Muscle layer of colon (tissue), 2 donors: ENCODE results near the gene TAMALIN.

Experiments
- H3K27ac ChIP-seq: one replicate; pipeline ENCODE4 v1.7.0; 2013; ENCODE audit warnings: low read depth, mild to moderate bottlenecking, low read length, moderate library complexity
- H3K27me3 ChIP-seq, 2 donors: one replicate each; pipeline ENCODE4 v1.7.0; 2013; ENCODE audit warnings: low read length in 2 of 2, mild to moderate bottlenecking in 2 of 2; ENCODE audit not compliant: insufficient read depth in 2 of 2, control insufficient read depth in 1 of 2
- H3K36me3 ChIP-seq: one replicate; pipeline ENCODE4 v1.7.0; 2013; ENCODE audit warnings: mild to moderate bottlenecking, low read length; ENCODE audit not compliant: insufficient read depth
- H3K4me1 ChIP-seq: one replicate; pipeline ENCODE4 v1.7.0; 2013; ENCODE audit warnings: mild to moderate bottlenecking, low read length; ENCODE audit not compliant: insufficient read depth
- H3K4me3 ChIP-seq, 2 donors: one replicate each; pipeline ENCODE4 v1.7.0; 2013; ENCODE audit warnings: low read length in 2 of 2, low read depth in 1 of 2, mild to moderate bottlenecking in 1 of 2, moderate library complexity in 1 of 2
- H3K9ac ChIP-seq: one replicate; pipeline ENCODE4 v1.7.0; 2013; ENCODE audit warnings: low read length
- H3K9me3 ChIP-seq: one replicate; pipeline ENCODE4 v1.7.0; 2013; ENCODE audit warnings: mild to moderate bottlenecking, low read length
- donor health status: abdominal sarcoma.
- donor health status: Adenocarcinoma of cecum.

TAMALIN gene

GRCh38 chr12:52006726-52007157 is at the start of gene TAMALIN:
Gene TAMALIN (plus strand): TSS chr12:52006946. CDS start chr12:52007020, 74 bp downstream.
- peaks cover 0 to 36% of the 10 kb centered on the region in 2 donors for H3K27me3 ChIP-seq
- H3K9me3 ChIP-seq, result no peaks in the 10 kb centered on the region
- peaks cover 34% of the 10 kb centered on the region for H3K4me1 ChIP-seq
- peak within 1 kb of the TSS; percentile 39 for H3K9ac ChIP-seq
- no peaks in the 10 kb centered on the region for H3K36me3 ChIP-seq
- H3K27ac ChIP-seq, result peak within 1 kb of the TSS; percentile 29
- peak within 1 kb of the TSS; percentile 45 to 58 for H3K4me3 ChIP-seq

GRCh38 chr12:51958542-51958941 is 48.2 kb upstream of the TAMALIN start:
- no peak overlapping the region for H3K4me3 ChIP-seq
- peaks cover 34% of the 10 kb centered on the region for H3K4me1 ChIP-seq
- H3K27me3 ChIP-seq, result no peaks in the 10 kb centered on the region
- H3K9me3 ChIP-seq, result no peaks in the 10 kb centered on the region
- no peak overlapping the region for H3K9ac ChIP-seq
- H3K27ac ChIP-seq, result no peak overlapping the region
- no peaks in the 10 kb centered on the region for H3K36me3 ChIP-seq

- H3K36me3 ChIP-seq, result no peaks in the 10 kb centered on the region
- H3K9ac ChIP-seq, result no peak overlapping the region
- no peak overlapping the region for H3K4me3 ChIP-seq
- no peak overlapping the region for H3K27ac ChIP-seq
- no peaks in the 10 kb centered on the region for H3K9me3 ChIP-seq
- peaks cover 27% of the 10 kb centered on the region for H3K4me1 ChIP-seq
- no peaks in the 10 kb centered on the region for H3K27me3 ChIP-seq
Measured at GRCh38 chr12:51959211-51959610, 47.5 kb upstream of the TAMALIN start.

GRCh38 chr12:51959921-51960320 is 46.8 kb upstream of the TAMALIN start:
- peaks cover 20% of the 10 kb centered on the region for H3K4me1 ChIP-seq
- H3K36me3 ChIP-seq, result no peaks in the 10 kb centered on the region
- no peak overlapping the region for H3K9ac ChIP-seq
- H3K9me3 ChIP-seq, result no peaks in the 10 kb centered on the region
- H3K27me3 ChIP-seq, result no peaks in the 10 kb centered on the region
- H3K4me3 ChIP-seq, result no peak overlapping the region
- no peak overlapping the region for H3K27ac ChIP-seq

GRCh38 chr12:51960488-51960887 is 46.3 kb upstream of the TAMALIN start:
- Histone ChIP-seq H3K4me1 (peaks cover 14% of the 10 kb centered on the region), H3K27ac (no peak overlapping the region), H3K4me3 (no peak overlapping the region), H3K9me3 (no peaks in the 10 kb centered on the region), H3K36me3 (no peaks in the 10 kb centered on the region), H3K9ac (no peak overlapping the region), H3K27me3 (no peaks in the 10 kb centered on the region)

GRCh38 chr12:51960890-51961289 is 45.9 kb upstream of the TAMALIN start:
- Histone ChIP-seq H3K4me1 (peaks cover 12% of the 10 kb centered on the region), H3K27me3 (no peaks in the 10 kb centered on the region), H3K9ac (no peak overlapping the region), H3K36me3 (no peaks in the 10 kb centered on the region), H3K9me3 (no peaks in the 10 kb centered on the region), H3K27ac (no peak overlapping the region), H3K4me3 (no peak overlapping the region)

GRCh38 chr12:51961834-51962233 is 44.9 kb upstream of the TAMALIN start:
- Histone ChIP-seq H3K9me3 (no peaks in the 10 kb centered on the region), H3K36me3 (no peaks in the 10 kb centered on the region), H3K27ac (no peak overlapping the region), H3K27me3 (no peaks in the 10 kb centered on the region), H3K4me3 (no peak overlapping the region), H3K4me1 (peaks cover 12% of the 10 kb centered on the region), H3K9ac (no peak overlapping the region)

GRCh38 chr12:51962737-51963136 is 44.0 kb upstream of the TAMALIN start:
- Histone ChIP-seq H3K36me3 (no peaks in the 10 kb centered on the region), H3K27me3 (no peaks in the 10 kb centered on the region), H3K27ac (no peak overlapping the region), H3K9ac (no peak overlapping the region), H3K9me3 (no peaks in the 10 kb centered on the region), H3K4me1 (peaks cover 9% of the 10 kb centered on the region), H3K4me3 (no peak overlapping the region)

GRCh38 chr12:51963477-51963876 is 43.3 kb upstream of the TAMALIN start:
- no peaks in the 10 kb centered on the region for H3K9me3 ChIP-seq
- H3K4me1 ChIP-seq, result peaks cover 7% of the 10 kb centered on the region
- H3K27me3 ChIP-seq, result no peaks in the 10 kb centered on the region
- no peak overlapping the region for H3K27ac ChIP-seq
- no peak overlapping the region for H3K9ac ChIP-seq
- H3K4me3 ChIP-seq, result no peak overlapping the region
- H3K36me3 ChIP-seq, result no peaks in the 10 kb centered on the region

- H3K9ac ChIP-seq, result no peak overlapping the region
- no peak overlapping the region for H3K4me3 ChIP-seq
- no peak overlapping the region for H3K27ac ChIP-seq
Measured at GRCh38 chr12:51969643-51970042, 37.1 kb upstream of the TAMALIN start.

GRCh38 chr12:51970904-51971646 is 35.7 kb upstream of the TAMALIN start:
- Histone ChIP-seq H3K4me1 (peaks cover 37% of the 10 kb centered on the region), H3K27ac (no peak overlapping the region), H3K36me3 (peaks cover 13% of the 10 kb centered on the region), H3K27me3 (no peaks in the 10 kb centered on the region), H3K4me3 (no peak overlapping the region), H3K9ac (no peak overlapping the region), H3K9me3 (no peaks in the 10 kb centered on the region)

More at GRCh38 chr12:51969643-51970042, 37.1 kb upstream of the TAMALIN start:
- Histone ChIP-seq H3K4me1 (peaks cover 37% of the 10 kb centered on the region), H3K9me3 (no peaks in the 10 kb centered on the region), H3K27me3 (no peaks in the 10 kb centered on the region), H3K36me3 (peaks cover 3% of the 10 kb centered on the region)
